Subcutaneous adipose tissue (tissue), 4 donors: ENCODE data around the gene NCKAP5. TPM values are rescaled to one million over a fixed set of nuclear protein-coding genes. Genes with fewer than 3 reads are reported as not detected.

Source experiments
- CTCF ChIP-seq: fragments of 450-650 bp; IDR thresholded peaks from one replicate; pipeline ENCODE4 v1.5.1; 2016; ENCODE audit warnings: low read depth, mild to moderate bottlenecking, control low read depth, antibody characterized with exemption, moderate library complexity
- total RNA-seq, 4 donors: library from RNA; depleted of rRNA; stranded (reverse); fragments of >200 nt; gene quantifications; one replicate each; pipeline ENCODE4 v1.1.0, GENCODE V29; 2016

The NCKAP5 gene
- total RNA-seq, 4 donors from 2014 or later = 1.5 to 6.4 (median 3.8) TPM

GRCh38 chr2:132975193-132976105 lies 592.8 kb downstream of the NCKAP5 start:
- TF ChIP-seq CTCF = no peak

- TF ChIP-seq CTCF = no peak
Measured at GRCh38 chr2:132974467-132975095, 593.7 kb downstream of the NCKAP5 start.

GRCh38 chr2:132971310-132972061 lies 596.8 kb downstream of the NCKAP5 start:
- no peak for TF ChIP-seq CTCF

GRCh38 chr2:132969371-132969985 lies 598.8 kb downstream of the NCKAP5 start:
- TF ChIP-seq CTCF = no peak

- TF ChIP-seq CTCF = no peak
Measured at GRCh38 chr2:132965460-132965859, 602.8 kb downstream of the NCKAP5 start.

- no peak for TF ChIP-seq CTCF
Measured at GRCh38 chr2:132963161-132963560, 605.1 kb downstream of the NCKAP5 start.
